ENCODE measurements around the gene SLC8A3.

GRCh38 chr14:70193396-70193795 lies 4.6 kb upstream of the SLC8A3 start:
- TF ChIP-seq CTCF (IDR thresholded peaks at IDR 0.05 in 2 of 3, conservative IDR thresholded peaks at IDR 0.05 in 1 of 3; ENCODE audit: borderline replicate concordance in 1 of 3, insufficient read depth in 1 of 3, low read depth in 2 of 3, low read length in 2 of 3) (no peak), POLR2AphosphoS5 (IDR thresholded peaks at IDR 0.05; ENCODE audit: low read depth, low read length) (no peak), TCF7L2 (IDR thresholded peaks at IDR 0.05; ENCODE audit: borderline replicate concordance, extremely low read depth, insufficient read depth, insufficient read length) (no peak)
